C1 segment of cervical spinal cord (tissue), 14 donors: ENCODE data around the gene TPST1.
A peak's percentile ranks its signal among the peaks of the same experiment; 100 is the strongest.
"Not testable (repeated sequence)": the region's sequence is repeated elsewhere in the genome, so short reads cannot be mapped to it uniquely, and the experiment has no call there.

Experiments used
- DNase-seq, 14 donors: peaks; one replicate each; lab custom pipeline; 2025; lab: John Stamatoyannopoulos, UW

TPST1 gene

DNA sequence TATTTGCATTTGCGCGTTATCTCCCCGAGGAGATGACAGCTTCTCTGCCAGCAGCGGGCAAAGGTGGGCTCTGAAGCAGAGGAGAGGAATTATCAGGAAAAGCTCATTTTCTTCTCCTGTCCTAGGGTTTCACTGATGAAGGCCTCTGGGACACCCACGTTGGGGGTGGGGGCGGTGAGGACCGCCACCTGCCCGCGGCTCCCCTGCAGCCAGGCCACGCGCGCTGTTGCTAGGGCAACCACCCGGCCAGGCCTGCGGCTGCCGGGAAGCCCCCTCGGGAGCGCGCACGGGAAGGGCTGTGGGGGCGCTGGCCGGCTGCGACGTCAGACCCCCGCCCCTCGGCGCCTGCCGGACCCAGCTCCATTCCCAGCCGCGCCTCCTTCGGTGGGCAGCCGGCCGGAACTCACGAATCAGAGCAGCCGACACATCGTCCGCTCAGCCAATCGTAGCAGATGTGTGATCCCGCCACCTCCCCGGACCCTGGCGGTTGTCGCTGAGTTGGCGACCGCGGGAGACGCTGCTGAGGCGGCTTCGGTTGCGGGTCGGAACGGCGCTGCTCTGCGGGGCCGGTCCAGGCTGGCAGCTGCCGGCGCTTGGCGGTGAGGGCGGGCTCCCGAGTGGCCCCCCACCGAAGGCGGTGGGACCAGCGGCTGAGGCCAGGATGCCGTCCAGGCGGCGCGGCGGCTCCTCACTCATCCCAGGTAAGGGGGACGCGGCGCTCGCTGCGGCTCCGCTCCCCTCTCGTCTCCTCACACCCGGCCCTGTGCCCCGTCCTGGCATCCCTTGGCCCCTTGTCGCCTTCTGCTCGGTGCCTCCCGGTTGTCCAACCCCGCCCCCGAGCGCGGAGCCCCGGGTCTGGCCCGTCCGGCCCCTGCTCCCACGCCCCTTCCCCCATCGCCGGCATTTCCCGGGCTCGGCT lies at the start of gene TPST1:
TPST1 (plus strand) TSS at position 513 of the 919 bp plus-strand sequence. CDS start 35,092 bp downstream, outside the sequence.
- DNase-seq, result peak; percentile 69 to 96 (median 92)

DNA sequence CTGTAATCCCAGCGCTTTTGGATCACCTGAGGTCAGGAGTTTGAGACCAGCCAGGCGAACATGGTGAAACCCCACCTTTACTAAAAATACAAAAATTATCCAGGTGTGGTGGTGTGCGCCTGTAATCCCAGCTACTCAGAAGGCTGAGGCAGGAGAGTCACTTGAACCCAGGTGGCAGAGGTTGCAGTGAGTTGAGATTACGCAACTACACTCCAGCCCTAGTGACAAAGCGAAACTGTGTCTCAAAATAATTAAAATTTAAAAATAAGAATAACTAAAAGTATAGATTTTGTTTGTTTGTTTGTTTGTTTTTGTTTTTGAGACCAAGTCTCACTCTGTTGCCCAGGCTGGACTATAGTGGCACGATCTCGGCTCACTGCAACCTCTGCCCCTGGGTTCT lies 49.1 kb upstream of the TPST1 start:
- not testable (repeated sequence) for DNase-seq

DNA sequence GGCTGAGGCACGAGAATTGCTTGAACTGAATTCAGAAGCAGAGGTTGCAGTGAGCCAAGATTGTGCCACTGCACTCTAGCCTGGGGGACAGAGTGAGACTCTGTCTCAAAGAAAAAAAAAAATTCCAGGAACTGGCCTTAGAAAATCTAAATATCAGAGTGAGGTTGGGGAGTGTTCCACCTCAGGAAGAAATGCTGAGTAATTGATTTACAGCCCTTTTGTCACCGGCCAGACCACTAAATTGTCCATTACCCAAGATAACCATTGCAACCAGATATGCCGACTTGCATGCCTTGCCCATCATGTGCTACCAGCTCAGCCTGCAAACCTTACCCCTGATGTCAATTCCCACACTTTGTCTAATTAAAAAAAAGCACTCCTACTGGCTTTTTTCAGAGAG lies 48.1 kb upstream of the TPST1 start:
- DNase-seq, result no peak

DNA sequence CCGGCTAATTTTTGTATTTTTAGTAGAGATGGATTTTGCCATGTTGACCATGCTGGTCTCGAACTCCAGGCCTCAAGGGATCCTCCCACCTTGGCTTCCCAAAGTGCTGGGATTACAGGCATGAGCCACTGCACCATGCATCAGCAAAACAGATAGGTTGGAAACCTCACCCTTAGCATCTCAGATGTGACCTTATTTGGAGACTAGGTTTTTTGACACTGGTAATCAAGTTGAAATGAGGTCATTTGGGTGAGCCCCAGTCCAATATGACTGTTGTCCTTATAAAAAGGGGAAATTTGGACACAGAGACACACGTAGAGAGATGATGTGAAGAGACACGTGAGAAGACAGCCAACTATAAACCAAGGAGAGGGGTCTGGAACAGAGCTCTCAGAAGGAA lies 42.5 kb upstream of the TPST1 start:
- DNase-seq, result no peak

DNA sequence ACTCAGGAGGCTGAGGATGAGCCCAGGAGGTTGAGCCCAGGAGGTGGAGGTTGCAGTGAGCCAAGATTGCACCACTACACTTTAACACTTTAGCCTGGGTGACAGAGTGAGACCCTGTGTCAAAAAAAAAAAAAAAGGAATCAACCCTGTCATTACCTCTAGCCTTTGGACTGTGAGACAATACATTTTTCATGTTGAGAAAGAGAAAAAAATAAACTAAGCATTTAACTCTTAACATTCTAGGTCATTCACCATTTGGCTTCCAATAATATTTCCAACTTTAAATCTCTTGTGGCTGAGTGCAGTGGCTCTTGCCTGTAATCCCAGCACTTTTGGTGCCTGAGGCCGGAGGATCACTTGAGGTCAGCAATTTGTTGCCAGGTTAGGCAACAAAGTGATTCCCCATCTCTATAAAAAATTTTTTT lies 41.9 kb upstream of the TPST1 start:
- no peak for DNase-seq

DNA sequence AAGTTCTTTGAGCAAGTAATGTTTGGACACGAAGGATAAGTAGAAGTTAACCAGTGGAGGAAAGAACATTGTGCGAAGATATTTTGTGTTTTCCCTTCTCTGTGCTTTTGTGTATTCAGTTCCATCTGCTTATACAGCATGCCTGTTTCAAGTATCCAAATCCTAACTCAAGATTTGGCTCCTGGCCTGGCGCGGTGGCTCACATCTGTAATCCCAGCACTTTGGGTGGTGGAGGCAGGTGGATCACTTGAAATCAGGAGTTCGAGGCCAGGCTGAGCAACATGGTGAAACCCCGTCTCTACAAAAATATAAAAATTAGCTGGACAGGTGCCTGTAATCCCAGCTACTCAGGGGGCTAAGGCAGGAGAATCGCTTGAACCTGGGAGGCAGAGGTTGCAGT lies 40.8 kb upstream of the TPST1 start:
- DNase-seq, result no peak

DNA sequence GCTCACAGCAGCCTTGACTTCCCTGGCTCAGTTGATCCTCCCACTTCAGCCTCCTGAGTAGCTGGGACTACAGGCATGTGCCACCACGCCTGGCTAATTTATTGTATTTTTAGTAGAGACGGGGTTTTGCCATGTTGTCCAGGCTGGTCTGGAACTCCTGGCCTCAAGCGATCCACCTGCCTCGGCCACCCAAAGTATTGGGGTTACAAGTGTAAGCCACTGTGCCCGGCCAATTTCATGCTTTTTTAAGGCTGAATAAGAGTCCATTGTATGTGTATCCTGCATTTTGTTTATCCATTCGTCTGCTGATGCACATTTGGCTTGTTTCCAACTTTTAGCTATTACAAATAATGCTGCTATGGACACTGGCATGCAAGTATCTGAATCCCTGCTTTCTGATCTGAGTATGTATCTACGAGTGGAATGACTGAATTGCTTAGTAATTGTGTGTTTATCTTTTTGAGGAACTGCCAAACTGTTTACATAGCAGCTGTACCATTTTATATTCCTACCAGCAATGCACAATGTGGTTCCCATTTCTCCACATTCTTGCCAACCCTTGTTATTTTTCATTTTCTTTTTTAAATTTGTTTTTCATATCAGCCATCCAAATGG lies 37.3 kb upstream of the TPST1 start:
- DNase-seq, result no peak

DNA sequence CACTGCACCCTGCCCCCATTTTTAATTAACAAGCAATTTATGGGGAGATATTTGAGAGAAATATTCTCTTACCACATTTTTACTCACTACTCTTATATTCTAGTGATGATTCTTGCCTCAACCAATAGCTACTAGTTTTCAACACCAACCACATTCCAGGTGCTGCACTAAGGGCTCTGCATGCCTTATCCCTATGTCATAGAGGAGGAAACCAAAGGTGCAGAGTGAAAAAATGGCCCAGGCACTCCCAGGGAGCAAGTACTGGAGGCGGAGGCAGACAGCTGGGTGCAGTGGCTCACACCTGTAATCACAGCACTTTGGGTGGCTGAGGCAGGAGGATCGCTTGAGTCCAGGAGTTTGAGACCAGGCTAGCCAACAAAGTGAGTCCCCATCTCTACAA lies 35.5 kb upstream of the TPST1 start:
- DNase-seq, result no peak

DNA sequence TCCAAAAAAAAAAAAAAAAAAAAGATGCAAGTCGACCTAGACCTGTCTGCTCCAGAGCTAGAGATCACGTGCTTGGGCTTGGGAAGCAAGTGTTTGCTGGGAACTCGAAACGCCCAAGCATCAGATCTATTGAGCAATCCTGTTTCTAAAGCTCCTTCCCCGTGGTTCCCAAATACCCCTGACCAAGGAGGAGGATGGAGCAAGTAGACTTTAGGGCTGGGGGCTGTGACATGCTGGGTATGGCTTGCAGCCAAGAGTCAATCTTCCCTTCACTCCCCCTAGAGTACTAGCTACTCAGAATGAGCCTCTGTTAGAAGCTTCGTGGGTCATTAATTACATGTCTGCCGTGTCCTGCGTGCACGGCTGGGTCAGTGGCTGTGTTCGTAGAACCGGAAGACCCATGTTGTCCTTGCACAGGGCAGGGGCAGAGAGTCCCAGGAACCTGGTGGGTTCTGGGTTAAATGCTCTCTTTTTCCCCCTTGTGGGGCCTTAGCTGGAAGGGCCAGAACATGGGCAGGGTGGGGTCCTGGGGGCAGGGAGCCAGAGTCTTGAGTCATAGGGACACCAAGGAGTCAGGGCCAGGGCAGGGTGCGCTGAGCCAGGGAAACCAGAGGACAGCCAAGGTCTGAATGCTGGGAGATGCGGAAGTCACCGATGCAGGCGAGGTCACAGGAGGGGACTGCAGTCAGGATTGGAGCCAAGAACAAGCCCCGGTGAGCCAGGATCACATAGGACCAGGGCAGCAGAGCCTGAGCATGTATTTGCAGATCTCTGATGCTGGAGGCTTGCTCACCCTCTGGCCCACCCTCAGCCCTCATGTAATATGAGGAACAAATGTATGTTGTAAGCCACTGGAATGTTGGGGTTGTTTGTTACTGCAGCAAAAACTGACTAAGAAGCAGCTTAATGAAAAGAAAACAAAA lies 34.6 kb upstream of the TPST1 start:
- peak in 1 of 14 donors; percentile 17 for DNase-seq

DNA sequence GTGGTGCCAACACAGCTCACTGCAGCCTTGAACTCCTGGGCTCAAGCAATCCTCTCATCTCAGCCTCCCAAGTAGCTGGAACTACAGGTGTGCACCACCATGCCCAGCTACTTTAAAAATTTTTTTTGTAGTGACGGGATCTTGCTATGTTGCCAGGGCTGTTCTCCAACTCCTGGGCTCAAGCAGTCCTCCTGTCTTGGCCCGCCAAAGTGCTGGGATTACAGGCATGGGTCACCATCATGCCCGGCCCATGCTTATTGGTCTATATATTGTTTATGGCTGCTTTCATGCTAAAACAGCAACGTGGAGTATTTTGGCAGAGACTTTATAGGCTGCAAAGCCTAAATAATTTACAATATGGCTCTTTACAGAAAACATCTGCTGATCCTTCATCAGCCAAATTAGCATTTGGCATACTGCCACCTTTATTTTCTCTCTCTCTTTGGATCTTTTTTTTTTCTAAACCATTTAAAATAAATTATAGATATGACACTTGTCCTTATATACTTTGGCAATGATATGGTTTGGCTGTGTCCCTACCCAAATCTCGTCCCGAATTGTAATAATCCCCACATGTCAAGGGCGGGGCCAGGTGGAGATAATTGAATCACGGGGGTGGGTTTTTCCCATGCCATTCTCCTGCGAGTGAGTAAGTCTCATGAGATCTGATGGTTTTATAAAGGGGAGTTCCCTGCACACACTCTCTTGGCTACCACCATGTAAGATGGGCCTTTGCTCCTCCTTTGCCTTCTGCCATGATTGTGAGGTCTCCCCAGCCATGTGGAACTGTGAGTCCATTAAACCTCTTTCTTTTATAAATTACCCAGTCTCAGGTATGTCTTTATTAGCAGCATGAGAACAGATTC lies 32.4 kb upstream of the TPST1 start:
- DNase-seq, result not testable (repeated sequence)

DNA sequence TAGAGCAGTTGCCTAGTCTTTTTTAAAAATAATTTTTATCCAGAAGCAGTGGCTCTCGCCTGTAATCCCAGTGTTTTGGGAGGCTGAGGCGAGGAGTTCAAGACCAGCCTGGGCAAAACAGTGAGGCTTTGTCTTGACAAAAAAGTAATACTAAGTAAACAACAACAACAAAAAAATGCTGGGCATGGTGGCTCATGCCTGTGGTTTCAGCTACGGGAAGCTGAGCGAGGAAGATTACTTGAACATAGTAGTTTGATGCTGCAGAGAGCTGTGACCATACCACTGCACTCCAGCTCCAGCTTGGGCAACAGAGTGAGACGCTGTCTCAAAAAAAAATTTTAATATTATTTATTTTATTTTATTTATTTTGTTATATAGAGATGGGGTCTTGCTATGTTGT lies 31.3 kb upstream of the TPST1 start:
- DNase-seq, result no peak

DNA sequence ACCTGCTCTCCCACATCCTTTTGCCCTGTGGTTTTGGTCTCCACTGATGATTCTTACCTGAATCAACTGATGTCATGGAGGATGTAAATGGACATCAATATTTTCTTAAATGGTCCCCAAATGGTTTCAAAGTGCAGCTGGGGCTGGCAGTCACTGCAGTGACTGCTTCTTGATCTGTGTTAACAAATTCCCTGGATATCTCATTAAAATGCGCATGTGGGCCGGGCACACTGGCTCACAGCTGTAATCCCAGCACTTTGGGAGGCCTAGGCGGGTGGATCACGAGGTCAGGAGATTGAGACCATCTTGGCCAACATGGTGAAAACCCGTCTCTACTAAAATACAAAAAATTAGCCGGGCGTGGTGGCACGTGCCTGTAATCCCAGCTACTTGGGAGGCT lies 30.1 kb upstream of the TPST1 start:
- not testable (repeated sequence) for DNase-seq

DNA sequence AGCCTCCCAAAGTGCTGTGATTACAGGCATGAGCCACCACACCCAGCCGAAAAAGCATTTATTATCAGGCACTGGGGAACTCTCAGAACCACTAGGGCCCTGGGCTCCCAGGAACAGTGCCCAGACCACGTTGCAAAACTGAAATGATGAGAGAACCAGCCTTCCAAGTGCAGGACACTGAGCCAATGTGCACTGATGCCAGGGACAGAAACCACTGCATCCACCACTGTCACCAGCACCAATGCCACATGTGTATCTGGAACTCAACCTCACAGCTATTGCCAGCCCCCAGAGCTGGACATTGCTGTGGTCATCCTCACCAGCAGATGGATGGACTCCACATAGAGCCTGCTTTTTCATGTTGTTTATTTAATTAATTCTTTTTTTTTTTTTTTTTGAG lies 28.2 kb upstream of the TPST1 start:
- no peak for DNase-seq

DNA sequence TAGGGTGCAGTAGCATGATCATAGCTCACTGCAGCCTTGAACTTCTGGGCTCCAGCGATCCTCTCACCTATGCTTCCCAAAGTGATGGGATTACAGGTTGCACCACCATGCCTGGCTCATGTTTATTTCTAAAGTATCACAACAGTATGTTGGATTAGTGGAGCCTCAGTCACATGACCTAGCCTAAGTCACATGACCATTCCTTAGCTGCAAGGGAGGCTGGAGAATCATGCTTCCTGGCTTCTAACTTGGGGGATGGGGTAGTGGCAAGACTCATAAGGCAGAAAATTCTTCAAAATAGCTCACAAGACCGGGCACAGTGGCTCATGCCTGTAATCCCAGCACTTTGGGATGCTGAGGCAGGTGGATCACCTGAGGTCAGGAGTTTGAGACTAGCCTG lies 26.9 kb upstream of the TPST1 start:
- no peak for DNase-seq

DNA sequence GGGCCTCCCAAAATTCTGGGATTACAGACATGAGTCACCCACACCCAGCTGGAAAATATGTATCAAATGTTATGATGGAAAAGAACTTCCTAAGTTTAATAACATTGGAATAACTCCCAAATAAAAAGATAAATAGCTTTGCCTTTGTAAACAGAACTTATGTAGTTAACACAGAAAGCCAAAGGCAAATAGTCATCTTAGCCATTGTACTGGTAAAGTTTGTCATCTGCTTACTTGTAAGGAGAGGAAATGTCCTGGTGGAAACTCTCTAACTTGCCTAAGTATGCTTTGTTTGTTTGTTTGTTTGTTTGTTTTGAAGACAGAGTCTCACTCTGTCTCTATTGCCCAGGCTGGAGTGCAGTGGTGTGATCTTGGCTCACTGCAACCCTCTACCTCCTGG lies 23.8 kb upstream of the TPST1 start:
- DNase-seq, result no peak

DNA sequence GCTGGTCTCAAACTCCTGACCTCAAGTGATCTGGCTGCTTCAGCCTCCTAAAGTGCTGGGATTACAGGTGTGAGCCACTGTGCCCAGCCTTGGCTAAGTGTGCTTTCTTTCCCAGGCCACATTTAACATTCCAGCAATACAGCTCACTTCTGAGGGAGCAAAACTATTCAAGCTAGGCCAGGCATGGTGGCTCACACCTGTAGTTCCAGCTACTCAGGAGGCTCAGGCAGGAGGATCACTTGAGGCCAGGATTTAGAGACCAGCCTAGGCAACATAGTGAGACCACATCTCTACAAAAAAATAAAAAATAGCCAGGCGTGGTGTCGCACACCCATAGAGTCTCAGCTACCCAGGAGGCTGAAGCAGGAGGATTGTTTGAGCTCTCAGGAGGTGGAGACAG lies 23.3 kb upstream of the TPST1 start:
- no peak for DNase-seq

DNA sequence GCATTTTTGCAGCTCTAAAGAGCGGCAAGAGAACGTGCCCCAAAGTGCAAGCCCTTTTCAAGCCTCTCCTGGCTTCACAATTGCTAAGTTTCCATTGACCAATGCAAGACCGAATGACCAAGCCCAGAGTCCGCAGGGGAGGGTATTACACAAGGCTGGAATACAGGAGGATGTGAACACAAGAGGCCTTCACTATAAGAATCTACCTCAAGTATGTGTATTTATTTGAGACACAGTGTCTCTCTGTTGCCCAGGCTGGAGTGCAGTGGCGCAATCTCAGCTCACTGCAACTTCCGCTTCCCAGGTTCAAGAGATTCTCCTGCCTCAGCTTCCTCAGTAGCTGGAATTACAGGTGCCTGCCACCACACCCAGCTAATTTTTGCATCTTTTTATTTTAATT lies 22.2 kb upstream of the TPST1 start:
- DNase-seq, result no peak

DNA sequence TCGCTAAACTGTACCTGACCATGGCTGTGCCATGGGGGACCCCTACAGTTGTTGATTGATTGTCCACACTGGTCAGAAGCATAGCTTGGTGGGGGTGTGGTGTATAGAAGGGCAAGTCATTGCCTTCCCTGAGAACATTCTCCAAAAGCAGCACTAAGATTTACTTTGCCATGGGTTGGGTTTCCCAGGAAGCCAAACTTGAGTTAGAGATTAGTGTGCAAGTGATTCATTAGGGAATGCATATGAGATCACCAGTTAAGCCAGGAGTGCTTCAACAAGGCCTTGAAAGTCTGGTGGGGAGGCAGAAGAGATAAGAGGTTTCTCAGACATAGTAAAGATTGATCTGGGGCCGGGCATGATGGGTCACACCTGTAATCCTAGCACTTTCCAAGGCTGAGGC lies 21.4 kb upstream of the TPST1 start:
- no peak for DNase-seq

DNA sequence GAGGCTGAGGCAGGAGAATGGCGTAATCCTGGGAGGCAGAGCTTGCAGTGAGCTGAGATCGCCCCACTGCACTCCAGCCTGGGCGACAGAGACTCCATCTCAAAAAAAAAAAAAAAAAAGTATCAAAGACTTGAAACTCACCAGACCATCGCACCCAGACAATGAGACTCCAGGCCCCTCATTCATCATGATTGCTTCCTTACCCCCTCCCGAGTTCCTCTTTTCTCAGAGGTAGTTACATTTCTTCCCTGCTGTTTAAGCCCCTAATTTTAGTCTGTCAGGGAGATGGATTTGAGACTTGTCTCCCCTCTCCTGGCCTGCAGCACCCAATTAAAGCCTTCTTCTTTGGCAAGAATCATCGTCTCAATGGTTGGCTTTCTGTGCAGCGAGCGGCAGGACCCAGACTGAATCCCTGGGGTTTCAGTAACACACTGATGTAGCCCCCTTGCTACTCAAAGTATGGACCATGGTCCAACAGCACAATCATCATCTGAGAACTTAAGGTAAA lies 19.4 kb upstream of the TPST1 start:
- DNase-seq, result no peak

DNA sequence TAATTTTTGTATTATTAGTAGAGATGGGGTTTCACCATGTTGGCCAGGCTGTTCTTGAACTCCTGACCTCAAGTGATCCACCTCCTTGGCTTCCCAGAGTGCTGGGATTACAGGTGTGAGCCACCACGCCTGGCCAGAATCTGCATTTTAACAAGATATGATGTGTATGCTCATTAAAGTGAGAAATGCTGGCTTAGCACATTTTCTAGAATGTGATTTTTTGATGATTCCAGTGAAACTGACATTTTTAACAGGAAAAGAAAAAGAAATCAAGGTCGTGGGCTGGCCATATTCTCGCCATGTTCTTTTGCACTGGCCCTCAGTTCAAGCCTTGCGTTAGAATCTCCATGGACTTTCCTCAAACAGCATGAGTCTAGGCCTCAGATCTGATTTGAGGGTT lies 18.1 kb upstream of the TPST1 start:
- DNase-seq, result no peak

DNA sequence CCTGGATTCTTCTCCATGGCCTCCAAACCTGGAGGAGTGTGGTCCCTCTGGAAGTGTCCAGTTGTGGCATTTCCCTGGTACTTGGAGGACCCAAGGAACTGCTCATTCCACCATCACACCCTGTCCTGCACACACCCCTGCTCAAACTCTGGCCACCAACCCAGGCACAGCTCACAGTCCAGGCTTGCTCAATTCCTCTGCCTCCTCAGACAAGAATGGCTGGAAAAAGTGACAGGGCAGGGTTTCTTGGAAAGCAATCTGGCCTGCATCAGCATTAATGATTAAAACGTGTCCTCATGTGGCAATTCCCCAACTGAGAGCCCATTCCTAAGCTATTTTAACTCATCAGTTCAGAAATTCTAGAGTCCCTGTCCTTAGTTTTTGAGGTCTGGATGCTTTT lies 17.2 kb upstream of the TPST1 start:
- no peak for DNase-seq
